ENCODE measurements around the gene PPIA. TPM values are rescaled to one million over a fixed set of nuclear protein-coding genes. Genes with fewer than 3 reads are reported as not detected.

PPIA gene
- total RNA-seq, 1 experiment from 2014 or later: 3,599 TPM

- POLR2A ChIA-PET (ENCODE audit: unreplicated experiment): interaction anchor here (0.7 kb wide), 1 partner anchor 71 kb away, joined by 7 read pairs; no protein-coding TSS in a partner anchor
- no peaks in the 10 kb centered on the region for H3K36me3 ChIP-seq (ENCODE audit: low read depth)
Observed at GRCh38 chr7:44811571-44811970, 15.1 kb downstream of the PPIA start.

DNA sequence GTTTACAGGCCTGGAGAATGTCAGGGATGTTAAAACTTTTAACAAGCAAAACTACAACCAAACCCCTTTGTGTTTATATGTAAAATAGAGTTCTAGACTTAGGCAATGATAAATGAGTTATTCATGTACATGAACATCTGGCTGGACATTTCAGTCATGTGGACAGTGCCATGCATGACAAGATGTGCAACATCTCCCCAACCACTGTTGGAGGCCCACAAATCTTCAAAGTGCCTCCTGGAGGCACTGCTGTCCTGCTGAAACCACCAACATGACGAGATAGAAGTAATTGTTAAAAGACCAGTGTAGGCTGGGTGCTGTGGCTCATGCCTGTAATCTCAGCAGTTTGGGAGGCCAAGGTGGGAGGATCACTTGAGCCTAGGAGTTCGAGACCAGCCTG, 18.4 kb downstream of the PPIA start:
- intact Hi-C loops (cut with micrococcal nuclease; ENCODE audit: unreplicated experiment): no loop called here
- Histone ChIP-seq H3K27me3 (ENCODE audit: insufficient read depth, low read depth) (no peaks in the 10 kb centered on the region), H3K4me1 (replicated peaks; ENCODE audit: insufficient read depth) (peaks cover 29% of the 10 kb centered on the region), H3K4me2 (no peak overlapping the region), H3K79me2 (ENCODE audit: low read depth) (no peaks in the 10 kb centered on the region), H3K27ac (no peak overlapping the region), H3K9me2 (ENCODE audit: insufficient read depth) (no peaks in the 10 kb centered on the region), H2AFZ (no peak overlapping the region), H3K9me3 (ENCODE audit: insufficient read depth, low read depth) (no peaks in the 10 kb centered on the region), H3F3A (ENCODE audit: insufficient read depth, low read depth) (peaks cover 27% of the 10 kb centered on the region), H3K4me3 (no peak overlapping the region), H3K36me3 (ENCODE audit: low read depth) (no peaks in the 10 kb centered on the region), H4K20me1 (ENCODE audit: insufficient read depth) (no peaks in the 10 kb centered on the region)
- ChIA-PET CTCF (no interaction called here), POLR2A (ENCODE audit: unreplicated experiment) (no interaction called here)
- TF ChIP-seq EZH2 (IDR thresholded peaks at IDR 0.05; ENCODE audit: low read depth): no peak
- TF ChIP-seq, protein P1, sequence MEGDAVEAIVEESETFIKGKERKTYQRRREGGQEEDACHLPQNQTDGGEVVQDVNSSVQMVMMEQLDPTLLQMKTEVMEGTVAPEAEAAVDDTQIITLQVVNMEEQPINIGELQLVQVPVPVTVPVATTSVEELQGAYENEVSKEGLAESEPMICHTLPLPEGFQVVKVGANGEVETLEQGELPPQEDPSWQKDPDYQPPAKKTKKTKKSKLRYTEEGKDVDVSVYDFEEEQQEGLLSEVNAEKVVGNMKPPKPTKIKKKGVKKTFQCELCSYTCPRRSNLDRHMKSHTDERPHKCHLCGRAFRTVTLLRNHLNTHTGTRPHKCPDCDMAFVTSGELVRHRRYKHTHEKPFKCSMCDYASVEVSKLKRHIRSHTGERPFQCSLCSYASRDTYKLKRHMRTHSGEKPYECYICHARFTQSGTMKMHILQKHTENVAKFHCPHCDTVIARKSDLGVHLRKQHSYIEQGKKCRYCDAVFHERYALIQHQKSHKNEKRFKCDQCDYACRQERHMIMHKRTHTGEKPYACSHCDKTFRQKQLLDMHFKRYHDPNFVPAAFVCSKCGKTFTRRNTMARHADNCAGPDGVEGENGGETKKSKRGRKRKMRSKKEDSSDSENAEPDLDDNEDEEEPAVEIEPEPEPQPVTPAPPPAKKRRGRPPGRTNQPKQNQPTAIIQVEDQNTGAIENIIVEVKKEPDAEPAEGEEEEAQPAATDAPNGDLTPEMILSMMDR (conservative IDR thresholded peaks at IDR 0.05): no peak
- no peak for DNase-seq
- BruUV-seq (replicated peaks): no TSS peak

More at GRCh38 chr7:44811571-44811970, 15.1 kb downstream of the PPIA start:
- DNase-seq: no peak
- Histone ChIP-seq H4K20me1 (ENCODE audit: insufficient read depth) (no peaks in the 10 kb centered on the region), H3K4me3 (no peak overlapping the region), H3K79me2 (ENCODE audit: low read depth) (no peaks in the 10 kb centered on the region), H3K27ac (0 out of 2 replicates have a peak overlapping the region, but pooled peaks have one; percentile 2), H3K27me3 (ENCODE audit: insufficient read depth, low read depth) (no peaks in the 10 kb centered on the region), H3F3A (ENCODE audit: insufficient read depth, low read depth) (peaks cover 36% of the 10 kb centered on the region), H3K9me2 (ENCODE audit: insufficient read depth) (no peaks in the 10 kb centered on the region), H3K4me1 (replicated peaks; ENCODE audit: insufficient read depth) (peaks cover 16% of the 10 kb centered on the region), H2AFZ (no peak overlapping the region), H3K4me2 (peak overlapping the region; percentile 11; the same call in 1 of the 2 replicates), H3K9me3 (ENCODE audit: insufficient read depth, low read depth) (no peaks in the 10 kb centered on the region)
- intact Hi-C loops (cut with micrococcal nuclease; ENCODE audit: unreplicated experiment): no loop called here
- TF ChIP-seq, protein P1 (conservative IDR thresholded peaks at IDR 0.05): no peak
- no peak for TF ChIP-seq EZH2 (IDR thresholded peaks at IDR 0.05; ENCODE audit: low read depth)
- no TSS peak for BruUV-seq (replicated peaks)
- CTCF ChIA-PET: no interaction called here

DNA sequence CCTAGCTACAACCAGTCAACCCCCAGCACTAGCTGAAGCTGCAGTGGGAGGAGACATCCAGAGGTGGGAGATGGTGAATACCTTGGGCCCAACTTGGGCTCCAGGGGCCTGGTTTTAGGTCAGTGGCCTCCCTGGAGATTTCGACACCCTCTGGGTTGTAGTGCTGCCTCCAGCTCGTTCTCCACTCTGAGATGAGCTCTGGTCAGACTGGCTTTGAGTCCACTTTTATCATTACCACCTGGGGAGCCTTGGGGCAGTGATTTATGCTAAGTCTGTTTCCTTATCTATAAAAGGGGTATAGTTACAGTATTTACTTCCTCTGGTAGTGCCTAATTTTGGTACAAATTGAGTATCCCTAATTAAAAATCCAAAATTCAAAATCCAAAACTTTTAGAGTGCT, 22.8 kb downstream of the PPIA start:
- Histone ChIP-seq H4K20me1 (ENCODE audit: insufficient read depth) (no peaks in the 10 kb centered on the region), H3F3A (ENCODE audit: insufficient read depth, low read depth) (peaks cover 23% of the 10 kb centered on the region), H3K27me3 (ENCODE audit: insufficient read depth, low read depth) (no peaks in the 10 kb centered on the region), H3K79me2 (ENCODE audit: low read depth) (no peaks in the 10 kb centered on the region), H3K27ac (peak overlapping the region; percentile 9), H3K9me3 (ENCODE audit: insufficient read depth, low read depth) (no peaks in the 10 kb centered on the region), H3K4me2 (peak overlapping the region; percentile 4), H3K4me3 (no peak overlapping the region), H3K9me2 (ENCODE audit: insufficient read depth) (no peaks in the 10 kb centered on the region), H3K36me3 (ENCODE audit: low read depth) (no peaks in the 10 kb centered on the region), H3K4me1 (replicated peaks; ENCODE audit: insufficient read depth) (peaks cover 13% of the 10 kb centered on the region), H2AFZ (no peak overlapping the region)
- TF ChIP-seq, protein P1 (conservative IDR thresholded peaks at IDR 0.05): no peak
- no peak for TF ChIP-seq EZH2 (IDR thresholded peaks at IDR 0.05; ENCODE audit: low read depth)
- CTCF ChIA-PET: no interaction called here
- BruUV-seq (replicated peaks): no TSS peak
- POLR2A ChIA-PET (ENCODE audit: unreplicated experiment): interaction anchor here (0.6 kb wide), 1 partner anchor 29 kb away, joined by 8 read pairs; the partner anchor contains the start of gene H2AZ2
- intact Hi-C loops (cut with micrococcal nuclease; ENCODE audit: unreplicated experiment): no loop called here
- DNase-seq: peak in 1 of 2 experiments; percentile 78

Measured in PC-9 (cell line).